ENCODE results near the gene MRPS23. TPM values are rescaled to one million over a fixed set of nuclear protein-coding genes. Genes with fewer than 3 reads are reported as not detected.
"Not testable (repeated sequence)": the region's sequence is repeated elsewhere in the genome, so short reads cannot be mapped to it uniquely, and the experiment has no call there.

Gene MRPS23
- polyA plus RNA-seq, 1 donor = 40.3 TPM

GRCh38 chr17:57853695-57854094 lies 3.9 kb upstream of the MRPS23 start:
- WGBS (ENCODE audit: insufficient coverage, low lambda C conversion rate) = no CpG with 5 or more reads among the region's 8 CpGs
- Histone ChIP-seq H3K36me3 (ENCODE audit: control insufficient read depth, insufficient read depth, low read length) (no peaks in the 10 kb centered on the region), H3K9me3 (ENCODE audit: control insufficient read depth, low read depth, low read length) (no peaks in the 10 kb centered on the region), H3K4me3 (ENCODE audit: low read length) (no peak overlapping the region), H3K27me3 (ENCODE audit: control insufficient read depth, insufficient read depth, low read length) (no peaks in the 10 kb centered on the region), H3K4me1 (ENCODE audit: control insufficient read depth, insufficient read depth, low read length) (peaks cover 47% of the 10 kb centered on the region), H3K27ac (ENCODE audit: low read length) (no peak overlapping the region)
- no peak for DNase-seq

- no peak for DNase-seq
- Histone ChIP-seq H3K27me3 (ENCODE audit: control insufficient read depth, insufficient read depth, low read length) (no peaks in the 10 kb centered on the region), H3K9me3 (ENCODE audit: control insufficient read depth, low read depth, low read length) (no peaks in the 10 kb centered on the region), H3K36me3 (ENCODE audit: control insufficient read depth, insufficient read depth, low read length) (peaks cover 2% of the 10 kb centered on the region), H3K4me1 (ENCODE audit: control insufficient read depth, insufficient read depth, low read length) (peaks cover 47% of the 10 kb centered on the region), H3K4me3 (ENCODE audit: low read length) (no peak overlapping the region), H3K27ac (ENCODE audit: low read length) (no peak overlapping the region)
- WGBS (ENCODE audit: insufficient coverage, low lambda C conversion rate) = 80% methylated on average over 1 of the region's 6 CpGs
Measured at GRCh38 chr17:57852955-57853328, 3.1 kb upstream of the MRPS23 start.

GRCh38 chr17:57852092-57852954 lies 2.5 kb upstream of the MRPS23 start:
- peaks cover 2% of the 10 kb centered on the region for H3K36me3 ChIP-seq (ENCODE audit: control insufficient read depth, insufficient read depth, low read length)
- H3K4me3 ChIP-seq (ENCODE audit: low read length) = no peak overlapping the region
- WGBS (ENCODE audit: insufficient coverage, low lambda C conversion rate) = no CpG with 5 or more reads among the region's 9 CpGs
- peak overlapping the region; percentile 78 for H3K27ac ChIP-seq (ENCODE audit: low read length)
- DNase-seq = peak; percentile 52 to 76
- peaks cover 47% of the 10 kb centered on the region for H3K4me1 ChIP-seq (ENCODE audit: control insufficient read depth, insufficient read depth, low read length)
- no peaks in the 10 kb centered on the region for H3K27me3 ChIP-seq (ENCODE audit: control insufficient read depth, insufficient read depth, low read length)
- H3K9me3 ChIP-seq (ENCODE audit: control insufficient read depth, low read depth, low read length) = no peaks in the 10 kb centered on the region

- Histone ChIP-seq H3K4me3 (ENCODE audit: low read length) (peak overlapping the region; percentile 95), H3K27me3 (ENCODE audit: control insufficient read depth, insufficient read depth, low read length) (no peaks in the 10 kb centered on the region), H3K4me1 (ENCODE audit: control insufficient read depth, insufficient read depth, low read length) (peaks cover 29% of the 10 kb centered on the region), H3K9me3 (ENCODE audit: control insufficient read depth, low read depth, low read length) (no peaks in the 10 kb centered on the region), H3K27ac (ENCODE audit: low read length) (peak overlapping the region; percentile 24), H3K36me3 (ENCODE audit: control insufficient read depth, insufficient read depth, low read length) (peaks cover 5% of the 10 kb centered on the region)
- WGBS (ENCODE audit: insufficient coverage, low lambda C conversion rate) = no CpG with 5 or more reads among the region's 27 CpGs
- DNase-seq = no peak
Measured at GRCh38 chr17:57849163-57849873, 526 bp downstream of the MRPS23 start.

GRCh38 chr17:57846056-57846945 lies 3.5 kb downstream of the MRPS23 start:
- H3K4me1 ChIP-seq (ENCODE audit: control insufficient read depth, insufficient read depth, low read length); H3K27me3 ChIP-seq (ENCODE audit: control insufficient read depth, insufficient read depth, low read length); DNase-seq; H3K9me3 ChIP-seq (ENCODE audit: control insufficient read depth, low read depth, low read length); H3K4me3 ChIP-seq (ENCODE audit: low read length); H3K27ac ChIP-seq (ENCODE audit: low read length): not testable (repeated sequence)
- H3K36me3 ChIP-seq (ENCODE audit: control insufficient read depth, insufficient read depth, low read length) = peaks cover 14% of the 10 kb centered on the region
- WGBS (ENCODE audit: insufficient coverage, low lambda C conversion rate) = no CpG with 5 or more reads among the region's 32 CpGs

GRCh38 chr17:57842280-57842679 lies 7.6 kb downstream of the MRPS23 start:
- Histone ChIP-seq H3K36me3 (ENCODE audit: control insufficient read depth, insufficient read depth, low read length) (peaks cover 37% of the 10 kb centered on the region), H3K4me3 (ENCODE audit: low read length) (no peak overlapping the region), H3K27me3 (ENCODE audit: control insufficient read depth, insufficient read depth, low read length) (no peaks in the 10 kb centered on the region), H3K4me1 (ENCODE audit: control insufficient read depth, insufficient read depth, low read length) (no peaks in the 10 kb centered on the region), H3K9me3 (ENCODE audit: control insufficient read depth, low read depth, low read length) (no peaks in the 10 kb centered on the region), H3K27ac (ENCODE audit: low read length) (no peak overlapping the region)
- DNase-seq = no peak
- no CpG with 5 or more reads among the region's 1 CpG for WGBS (ENCODE audit: insufficient coverage, low lambda C conversion rate)

GRCh38 chr17:57839571-57839923 lies 10.3 kb downstream of the MRPS23 start:
- H3K27ac ChIP-seq (ENCODE audit: low read length) = no peak overlapping the region
- H3K4me1 ChIP-seq (ENCODE audit: control insufficient read depth, insufficient read depth, low read length) = no peaks in the 10 kb centered on the region
- no peak overlapping the region for H3K4me3 ChIP-seq (ENCODE audit: low read length)
- H3K27me3 ChIP-seq (ENCODE audit: control insufficient read depth, insufficient read depth, low read length) = no peaks in the 10 kb centered on the region
- DNase-seq = no peak
- no peaks in the 10 kb centered on the region for H3K9me3 ChIP-seq (ENCODE audit: control insufficient read depth, low read depth, low read length)
- no CpG with 5 or more reads among the region's 6 CpGs for WGBS (ENCODE audit: insufficient coverage, low lambda C conversion rate)
- H3K36me3 ChIP-seq (ENCODE audit: control insufficient read depth, insufficient read depth, low read length) = peaks cover 38% of the 10 kb centered on the region

- no peaks in the 10 kb centered on the region for H3K4me1 ChIP-seq (ENCODE audit: control insufficient read depth, insufficient read depth, low read length)
- H3K9me3 ChIP-seq (ENCODE audit: control insufficient read depth, low read depth, low read length) = no peaks in the 10 kb centered on the region
- no peak overlapping the region for H3K27ac ChIP-seq (ENCODE audit: low read length)
- H3K27me3 ChIP-seq (ENCODE audit: control insufficient read depth, insufficient read depth, low read length) = no peaks in the 10 kb centered on the region
- H3K4me3 ChIP-seq (ENCODE audit: low read length) = no peak overlapping the region
- WGBS (ENCODE audit: insufficient coverage, low lambda C conversion rate) = 80% methylated on average over 1 of the region's 6 CpGs
- H3K36me3 ChIP-seq (ENCODE audit: control insufficient read depth, insufficient read depth, low read length) = peaks cover 36% of the 10 kb centered on the region
- no peak for DNase-seq
Measured at GRCh38 chr17:57838857-57839570, 10.8 kb downstream of the MRPS23 start.

GRCh38 chr17:57838453-57838852 lies 11.4 kb downstream of the MRPS23 start:
- H3K4me1 ChIP-seq (ENCODE audit: control insufficient read depth, insufficient read depth, low read length) = no peaks in the 10 kb centered on the region
- no peaks in the 10 kb centered on the region for H3K27me3 ChIP-seq (ENCODE audit: control insufficient read depth, insufficient read depth, low read length)
- no peaks in the 10 kb centered on the region for H3K9me3 ChIP-seq (ENCODE audit: control insufficient read depth, low read depth, low read length)
- H3K4me3 ChIP-seq (ENCODE audit: low read length) = no peak overlapping the region
- peaks cover 35% of the 10 kb centered on the region for H3K36me3 ChIP-seq (ENCODE audit: control insufficient read depth, insufficient read depth, low read length)
- no peak for DNase-seq
- no CpG with 5 or more reads among the region's 4 CpGs for WGBS (ENCODE audit: insufficient coverage, low lambda C conversion rate)
- H3K27ac ChIP-seq (ENCODE audit: low read length) = no peak overlapping the region

Data from large intestine (tissue), 3 donors.